GM15510 (cell line): Measurements from ENCODE around the gene PDCD1LG2.

ENCODE experiments used
- POLR2A ChIP-seq: IDR thresholded peaks from 3 replicates; pipeline ENCODE4 v1.6.1; 2011; ENCODE audit warnings: borderline replicate concordance; ENCODE audit not compliant: insufficient read length; ENCODE audit errors: extremely low read depth

PDCD1LG2 gene

DNA sequence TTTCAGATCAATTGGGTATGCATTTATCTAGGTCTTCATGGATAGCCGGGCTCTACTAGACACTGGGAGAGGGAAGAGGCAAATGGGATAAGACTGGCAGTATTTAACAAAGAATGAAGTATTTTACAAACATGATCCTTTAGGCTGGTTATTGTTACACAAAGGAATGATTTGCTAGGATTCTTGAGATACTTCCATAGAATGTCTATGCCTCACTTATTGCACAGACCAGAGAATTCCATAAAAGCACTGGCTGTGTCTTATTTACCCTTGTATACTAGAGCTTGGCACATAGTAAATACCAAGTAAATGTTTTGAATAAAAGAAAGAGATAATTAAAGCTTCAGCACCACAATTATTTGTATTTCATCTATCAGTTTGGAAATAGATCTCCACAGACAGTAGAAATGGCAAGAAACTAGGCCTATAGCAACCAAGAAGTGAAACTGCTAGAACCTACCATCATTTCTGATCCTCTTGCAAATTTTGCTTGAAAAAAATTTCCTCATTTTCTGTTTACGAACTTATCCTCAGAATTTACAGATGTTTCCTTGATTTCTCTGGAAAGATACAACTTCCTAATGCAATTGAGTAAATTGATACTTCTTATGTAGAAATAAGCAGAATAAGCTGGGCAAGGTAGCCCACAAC, 3.8 kb downstream of the PDCD1LG2 start:
- no peak for TF ChIP-seq POLR2A

DNA sequence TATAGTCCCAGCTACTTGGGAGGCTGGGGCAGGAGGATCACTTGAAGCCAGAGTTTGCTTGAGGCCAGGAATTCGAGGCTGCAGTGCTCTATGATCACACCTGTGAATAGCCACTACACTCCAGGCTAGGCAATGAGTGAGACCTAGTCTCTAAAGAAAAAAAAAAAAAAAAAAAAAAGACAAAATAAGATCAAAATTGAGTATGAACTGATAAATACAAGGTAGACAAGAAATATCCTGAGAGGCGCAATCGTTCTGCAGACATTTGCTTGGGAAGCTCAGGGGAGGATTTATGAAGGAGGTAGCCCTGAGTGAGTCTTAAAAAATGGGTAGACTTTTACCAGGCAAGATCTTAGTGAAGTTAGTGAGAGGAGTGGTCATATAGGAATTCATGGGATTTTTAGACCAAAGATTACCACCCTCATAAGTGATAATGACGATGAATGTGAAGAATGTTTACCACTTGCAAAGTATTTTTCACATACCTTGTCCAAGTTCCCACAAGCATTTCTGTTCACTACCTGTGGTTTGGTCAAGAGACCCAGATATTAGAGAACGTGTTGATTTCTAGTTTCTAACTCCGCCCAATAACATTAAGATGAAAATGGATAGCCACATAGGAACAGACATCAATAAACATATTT, 4.4 kb downstream of the PDCD1LG2 start:
- TF ChIP-seq POLR2A: no peak

DNA sequence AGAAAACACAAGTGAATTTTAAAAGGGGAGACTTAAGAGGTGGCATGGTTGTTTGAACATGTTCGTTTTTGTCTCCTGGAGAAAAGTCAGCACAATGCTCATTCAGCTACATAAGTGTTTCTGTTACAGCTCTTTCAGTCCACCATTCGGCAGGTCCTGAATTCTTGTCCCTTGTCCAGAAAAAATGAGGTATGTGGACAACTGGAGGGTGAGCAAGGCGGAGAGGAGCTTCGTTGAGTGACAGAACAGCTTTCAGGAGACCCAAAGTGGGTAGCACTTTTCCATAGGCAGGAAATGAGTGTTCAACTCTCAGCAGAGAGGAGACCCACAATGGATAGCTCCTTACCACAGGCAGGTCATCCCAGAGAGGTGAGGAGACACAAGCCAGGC, 4.9 kb downstream of the PDCD1LG2 start:
- no peak for TF ChIP-seq POLR2A

DNA sequence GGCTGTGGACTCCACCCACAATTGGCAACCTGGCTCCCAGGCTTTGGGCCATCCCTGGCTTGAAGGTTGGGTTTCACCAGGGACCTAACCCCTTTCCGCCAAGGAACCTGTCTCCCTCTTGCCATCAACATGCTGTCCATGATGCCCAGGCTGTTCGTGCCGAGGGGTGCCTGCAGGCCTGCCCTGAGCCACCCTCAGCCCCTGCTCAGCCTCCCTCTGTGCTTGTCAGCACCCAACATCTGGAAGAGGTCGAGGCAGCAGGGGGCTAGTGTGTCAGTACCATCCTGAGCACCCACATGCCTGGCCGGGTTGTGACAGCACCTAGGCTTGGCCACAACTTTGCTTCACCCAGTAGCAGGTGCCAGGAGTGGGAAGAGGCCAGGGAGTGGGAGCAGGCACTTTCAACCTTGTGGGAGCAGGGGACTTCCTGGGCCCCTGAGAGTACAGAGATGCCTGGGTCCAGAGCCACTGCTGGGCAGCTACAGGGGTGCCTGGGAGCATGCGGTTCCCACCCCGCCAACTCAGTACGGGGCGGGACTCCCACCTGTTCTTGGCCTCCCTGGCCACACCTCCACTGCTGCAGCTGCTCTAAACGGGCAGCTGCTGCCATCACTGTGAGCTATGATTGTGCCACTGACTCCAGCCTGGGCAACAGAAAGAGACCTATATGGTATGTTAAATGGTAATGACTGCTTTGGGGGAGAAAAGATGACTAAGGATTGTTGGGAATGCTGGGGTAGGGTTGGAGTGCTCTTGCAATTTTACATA, 6.3 kb downstream of the PDCD1LG2 start:
- no peak for TF ChIP-seq POLR2A

DNA sequence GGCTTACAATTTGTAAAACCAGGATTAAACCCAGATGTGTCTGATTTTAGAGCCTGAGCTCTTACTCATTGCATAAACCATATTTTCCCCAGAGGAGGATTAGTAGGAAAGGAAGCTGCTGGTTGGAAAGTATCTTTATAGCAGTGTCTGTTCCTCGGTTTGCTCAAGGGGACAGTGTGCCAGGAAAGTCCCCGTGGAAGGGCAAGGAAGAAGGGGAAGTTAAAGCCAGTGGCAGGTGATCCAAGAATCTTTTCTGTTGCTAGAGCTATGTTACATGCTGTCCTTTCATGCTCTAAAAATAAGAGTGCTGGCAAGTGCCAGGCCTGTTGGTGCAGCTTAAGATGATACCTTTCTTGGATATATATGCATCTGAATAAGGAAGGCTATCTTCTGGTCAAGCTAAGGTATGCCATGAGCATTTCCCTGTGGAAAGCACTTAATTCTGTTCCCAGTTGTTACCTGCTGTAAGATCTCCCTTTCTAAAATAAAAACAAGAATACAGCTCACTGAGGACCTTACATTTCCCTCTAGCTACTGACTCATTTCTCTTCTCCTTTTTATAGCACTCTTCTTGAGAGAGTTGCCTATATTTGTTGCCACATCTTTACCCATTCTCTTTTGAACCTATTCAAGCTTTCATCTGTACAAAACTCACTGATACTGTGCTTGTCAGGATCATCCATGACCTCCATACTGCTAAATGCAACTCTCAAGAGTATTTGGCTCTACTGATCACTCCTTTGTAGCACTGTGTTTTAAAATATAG, 8.0 kb downstream of the PDCD1LG2 start:
- TF ChIP-seq POLR2A: no peak

DNA sequence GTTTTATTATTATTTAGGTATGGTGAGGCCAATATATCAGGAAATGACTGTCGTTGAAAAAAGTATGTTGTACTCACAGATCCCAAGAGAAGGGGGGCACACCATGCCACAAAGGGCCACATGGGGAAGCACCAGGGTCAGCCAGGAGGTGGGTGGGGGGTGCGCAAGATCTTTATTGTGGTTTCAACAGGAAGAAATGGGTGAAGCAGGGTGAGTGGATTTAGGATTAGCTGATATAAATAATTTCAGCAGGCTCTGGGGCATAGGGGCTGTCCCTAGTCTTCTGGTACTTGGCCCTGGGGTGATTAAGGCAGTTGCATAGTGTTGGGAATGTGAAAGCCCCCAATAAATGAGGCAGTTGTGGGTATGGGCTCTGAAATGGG, 8.6 kb downstream of the PDCD1LG2 start:
- TF ChIP-seq POLR2A: no peak

DNA sequence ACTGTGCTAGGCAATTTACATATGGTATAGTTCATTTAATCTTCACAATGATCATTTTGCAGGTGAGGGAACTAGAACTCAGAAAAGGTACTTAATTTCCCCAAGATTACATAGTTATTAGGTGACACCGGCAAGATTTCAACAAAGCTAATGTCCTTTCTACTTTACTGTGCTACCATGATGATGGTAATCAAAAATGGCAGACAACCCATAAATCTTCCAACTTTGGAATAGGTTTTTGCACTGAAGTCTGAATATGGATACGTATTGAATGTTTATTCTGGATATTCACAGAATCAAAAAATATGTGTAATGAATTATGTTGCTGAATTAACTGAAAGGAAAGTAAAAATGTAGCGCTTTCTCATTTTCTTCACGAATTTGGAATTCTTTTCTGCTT, 13.8 kb downstream of the PDCD1LG2 start:
- no peak for TF ChIP-seq POLR2A

DNA sequence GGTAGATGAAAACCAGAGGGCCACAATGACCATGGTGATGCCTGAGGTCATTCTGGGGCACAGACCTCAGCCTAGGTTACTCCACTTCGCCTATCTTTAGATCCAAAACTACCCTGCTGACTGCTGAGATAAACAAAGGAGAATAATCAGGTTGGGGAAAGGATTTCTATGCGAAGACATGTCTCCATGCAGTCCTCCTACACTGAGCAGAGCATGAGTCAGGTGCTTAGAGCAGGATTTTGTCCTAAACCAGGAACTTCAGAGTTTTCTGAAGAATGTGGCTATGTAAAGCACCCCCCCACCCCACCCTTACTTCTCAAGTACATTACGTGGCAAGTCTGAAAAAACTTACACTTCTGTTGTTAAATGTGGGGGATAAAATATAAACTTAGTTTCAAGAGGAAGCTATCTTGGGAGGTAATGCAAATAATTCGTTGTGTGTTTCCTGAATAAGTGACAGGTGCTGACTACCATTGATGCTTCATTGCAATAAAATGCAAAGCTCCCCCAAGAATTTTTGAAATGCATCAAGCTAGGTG, 19.4 kb downstream of the PDCD1LG2 start:
- no peak for TF ChIP-seq POLR2A

DNA sequence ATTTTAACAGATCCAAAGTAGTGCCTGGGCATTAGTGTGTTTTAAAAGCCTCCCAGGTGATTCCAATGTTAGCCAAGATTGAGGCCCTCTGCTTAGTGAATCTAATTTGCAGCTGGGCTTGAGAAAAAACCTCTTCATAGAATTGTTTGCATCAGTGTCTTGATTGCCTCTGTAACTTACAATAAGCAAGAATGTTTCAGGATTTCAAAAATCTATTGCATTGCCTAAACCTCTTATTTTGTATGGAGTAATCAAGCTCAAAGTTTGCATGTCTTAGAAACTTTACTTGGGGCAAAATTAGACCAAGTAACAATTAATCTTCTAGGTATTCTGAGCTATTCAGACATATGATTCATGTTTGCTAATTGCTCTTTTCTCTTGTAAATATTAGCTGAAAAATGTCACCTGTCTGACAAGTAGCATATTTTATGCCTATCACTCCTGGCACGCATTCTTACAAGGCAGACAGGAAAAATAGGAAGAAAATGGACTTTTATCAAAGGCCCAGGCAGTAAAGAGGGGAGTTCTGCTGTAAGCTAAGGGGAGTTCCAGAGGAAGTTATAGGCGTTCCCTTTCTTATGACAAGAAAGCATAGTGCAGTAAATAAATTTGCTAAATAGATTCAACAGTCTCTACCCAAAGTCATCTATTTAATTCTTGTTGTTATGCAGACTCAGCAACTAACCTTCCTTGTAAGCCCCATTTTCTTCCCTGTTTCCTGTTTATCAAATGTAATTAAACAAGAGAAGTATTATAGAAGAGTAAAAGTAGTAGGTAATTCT, 21.0 kb downstream of the PDCD1LG2 start:
- TF ChIP-seq POLR2A: no peak

DNA sequence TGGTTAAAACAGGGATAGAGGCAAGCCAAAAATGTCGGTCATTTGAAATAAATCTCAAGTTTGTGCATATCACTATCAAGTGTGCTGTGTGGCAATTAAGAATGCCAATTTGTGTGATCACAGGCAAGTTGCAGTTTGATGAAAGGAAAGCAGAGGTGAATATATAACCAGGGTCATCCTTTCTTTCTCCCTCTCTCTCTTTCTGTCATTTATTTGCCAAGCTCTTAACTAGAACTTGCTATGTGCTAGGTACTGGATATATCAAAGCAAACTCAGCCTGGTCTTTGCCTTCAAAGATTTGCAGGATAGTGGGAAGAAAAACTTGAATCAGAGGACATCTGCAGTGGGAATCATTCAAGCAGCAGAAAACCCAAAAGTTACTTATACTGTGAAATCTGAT, 22.0 kb downstream of the PDCD1LG2 start:
- TF ChIP-seq POLR2A: no peak

DNA sequence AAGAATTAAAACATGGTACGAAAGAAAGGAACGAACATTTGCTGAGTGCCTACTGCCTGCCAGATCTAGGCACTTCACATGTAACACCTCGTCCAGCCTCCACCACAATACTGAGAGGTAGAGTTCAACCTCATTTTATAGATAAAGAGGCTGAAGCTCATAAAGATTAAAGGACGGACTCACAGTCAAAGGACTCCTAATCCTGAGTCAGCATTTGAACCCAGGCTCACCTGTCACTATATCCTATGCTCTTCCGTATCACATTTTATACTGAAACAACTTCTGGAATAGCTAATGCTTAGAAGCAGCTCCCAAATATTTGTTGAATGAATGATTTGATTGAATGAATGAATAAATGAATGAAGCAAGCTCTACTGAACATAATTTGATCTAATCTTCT, 22.5 kb downstream of the PDCD1LG2 start:
- TF ChIP-seq POLR2A: no peak

DNA sequence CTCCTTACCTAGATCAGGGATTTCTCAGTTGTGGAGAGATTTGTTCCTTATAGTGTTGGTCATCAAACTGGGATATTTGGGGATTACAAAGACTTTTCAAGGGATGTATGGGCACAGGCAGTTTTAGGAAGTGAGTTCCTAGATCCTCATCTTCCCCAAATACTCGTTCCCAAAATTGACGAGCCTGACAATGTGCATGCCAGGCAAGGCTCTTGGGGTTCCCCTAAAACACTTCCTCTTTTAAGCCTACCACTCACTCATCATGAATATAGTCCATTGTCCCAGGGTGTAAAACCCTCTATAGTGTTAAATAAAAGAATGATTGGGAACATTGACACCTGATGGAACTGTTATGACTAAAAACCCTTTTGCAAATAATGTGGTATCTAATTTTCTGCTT, 26.4 kb downstream of the PDCD1LG2 start:
- no peak for TF ChIP-seq POLR2A

DNA sequence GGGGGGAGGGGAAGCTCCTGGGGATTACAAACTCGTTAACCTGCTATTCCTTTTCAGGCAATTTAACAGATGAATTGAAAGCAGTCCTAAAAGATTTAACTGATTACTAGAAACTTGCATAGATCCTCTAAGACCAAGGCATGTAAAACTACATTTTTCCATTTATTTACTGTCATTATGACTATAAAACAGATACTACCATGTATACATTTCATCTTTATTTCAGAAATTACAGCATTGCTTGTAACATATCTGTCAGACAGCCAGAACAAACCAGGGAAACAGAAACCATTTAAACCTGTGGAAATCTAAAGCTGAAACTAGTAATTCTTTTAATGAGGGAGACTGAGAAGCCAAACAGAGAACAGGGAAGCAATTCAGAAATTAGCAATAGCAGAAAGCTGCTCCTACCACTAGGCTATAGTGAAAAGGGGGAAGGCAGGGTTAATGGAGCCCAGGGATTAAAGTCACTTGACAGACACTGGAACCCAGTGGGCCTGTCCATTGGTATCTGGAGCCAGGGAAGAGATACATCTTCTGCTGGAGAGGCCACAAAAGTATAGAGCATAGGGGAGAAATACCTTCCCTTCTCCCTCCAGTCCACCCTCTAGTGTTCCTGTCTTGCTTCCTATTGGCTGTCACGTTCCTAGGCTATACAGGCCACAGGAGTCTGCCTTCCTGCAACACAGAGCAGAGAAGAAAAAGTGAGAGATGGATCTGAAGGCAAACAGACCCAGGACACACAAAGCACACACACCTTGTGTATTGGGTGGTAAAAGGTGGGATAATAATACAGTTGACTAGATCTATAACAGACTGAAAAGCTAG, 33.8 kb downstream of the PDCD1LG2 start:
- no peak for TF ChIP-seq POLR2A
